Posterior vena cava (tissue), 2 donors: ENCODE measurements around the gene RHBDD2. TPM values are rescaled to one million over a fixed set of nuclear protein-coding genes. Genes with fewer than 3 reads are reported as not detected.

ENCODE experiments used
- microRNA-seq, 2 donors: library from miRNA; unstranded; fragments of <30 nt; microRNA quantifications; one replicate each; pipeline ENCODE4 v1.2.0, GENCODE V29; 2020 to 2021; ENCODE audit warnings: borderline microRNAs expressed in 2 of 2
- total RNA-seq, 2 donors: library from RNA; stranded (reverse); fragmentation: NEBNext Ultra II Directional; extraction: Animal tissue kit (Norgen Biotek cat#: 25700); gene quantifications; one replicate each; pipeline ENCODE4 v1.2.1, GENCODE V29; 2021
- donor health status: DM: yes; HTN: yes; CAD: no.
- donor health status: DM: yes; HTN: yes; CAD: no.

RHBDD2 gene
- total RNA-seq, 2 donors from 2014 or later, result 28.9 to 30.8 TPM

Small RNAs within 50 kb of the gene (microRNA-seq; reads per million reads assigned to microRNA genes)
- gene MIR4651, result 0 reads per million in 2 donors

Other genes starting within 250 kb of the RHBDD2 start
- 10 to 100 TPM; 27.0 to 29.2 TPM for gene HIP1, start 140.1 kb upstream of the RHBDD2 start, total RNA-seq
- gene CCL26, start 106.8 kb upstream of the RHBDD2 start, total RNA-seq, result under 1 TPM; 0.97 to 1.00 TPM
- not detected for gene CCL24, start 65.2 kb upstream of the RHBDD2 start, total RNA-seq
- gene POR, start 36.1 kb downstream of the RHBDD2 start, total RNA-seq, result 10 to 100 TPM; 76.3 to 88.8 TPM
- 10 to 100 TPM; 54.2 to 55.3 TPM for gene TMEM120A, start 115.6 kb downstream of the RHBDD2 start, total RNA-seq
- 10 to 100 TPM in 1 of 2 donors, 1 to 10 TPM in 1; 4.8 to 22.6 TPM for gene STYXL1, start 169.0 kb downstream of the RHBDD2 start, total RNA-seq
- gene MDH2, start 169.1 kb downstream of the RHBDD2 start, total RNA-seq, result 10 to 100 TPM; 94.5 to 94.9 TPM